H9 (cell line): Measurements from ENCODE around the gene ESPNL. TPM values are rescaled to one million over a fixed set of nuclear protein-coding genes. Genes with fewer than 3 reads are reported as not detected.

Source experiments
- DNase-seq: peaks from one replicate; pipeline ENCODE4 v3.0.0-alpha.2; 2017
- H2AFZ ChIP-seq: one replicate; pipeline ENCODE4 v1.6.1; 2013; ENCODE audit warnings: mild to moderate bottlenecking, low read length, control low read depth, moderate library complexity
- H2AK5ac ChIP-seq: 2 replicates; pipeline ENCODE4 v1.6.1; 2013; ENCODE audit warnings: low read length, control low read depth, mixed read lengths; ENCODE audit not compliant: insufficient read length
- H2BK120ac ChIP-seq: one replicate; pipeline ENCODE4 v1.6.1; 2013; ENCODE audit warnings: low read depth, mild to moderate bottlenecking, low read length, control low read depth, inconsistent platforms; ENCODE audit not compliant: poor library complexity, severe bottlenecking
- H2BK12ac ChIP-seq: 2 replicates; pipeline ENCODE4 v1.6.1; 2013; ENCODE audit warnings: low read length, control low read depth, mixed read lengths, low read depth; ENCODE audit not compliant: insufficient read length
- H2BK15ac ChIP-seq: 2 replicates; pipeline ENCODE4 v1.6.1; 2013; ENCODE audit warnings: low read depth, low read length, control low read depth
- H2BK20ac ChIP-seq: one replicate; pipeline ENCODE4 v1.6.1; 2013; ENCODE audit warnings: low read depth, mild to moderate bottlenecking, low read length, control low read depth, inconsistent platforms; ENCODE audit not compliant: poor library complexity, severe bottlenecking
- H2BK5ac ChIP-seq: 2 replicates; pipeline ENCODE4 v1.6.1; 2013; ENCODE audit warnings: low read length, control low read depth, mixed read lengths; ENCODE audit not compliant: insufficient read length
- H3K14ac ChIP-seq: 2 replicates; pipeline ENCODE4 v1.6.1; 2013; ENCODE audit warnings: low read length, control low read depth; ENCODE audit not compliant: insufficient read depth
- H3K18ac ChIP-seq: 2 replicates; pipeline ENCODE4 v1.6.1; 2013; ENCODE audit warnings: low read depth, mild to moderate bottlenecking, mixed read lengths, low read length, control low read depth; ENCODE audit not compliant: insufficient read length
- H3K23ac ChIP-seq: 2 replicates; pipeline ENCODE4 v1.6.1; 2013; ENCODE audit warnings: low read length, control low read depth, mixed read lengths, low read depth; ENCODE audit not compliant: insufficient read length
- H3K23me2 ChIP-seq: 2 replicates; pipeline ENCODE4 v1.6.1; 2013; ENCODE audit warnings: low read depth, mild to moderate bottlenecking, mixed read lengths, low read length, control low read depth; ENCODE audit not compliant: insufficient read length, poor library complexity, severe bottlenecking
- H3K27ac ChIP-seq: 2 replicates; pipeline ENCODE4 v1.5.1; 2013; ENCODE audit warnings: low read length, control low read depth, mixed read lengths, low read depth; ENCODE audit not compliant: insufficient read length
- H3K27me3 ChIP-seq: 2 replicates; pipeline ENCODE4 v1.6.1; 2013; ENCODE audit warnings: low read length, control low read depth, inconsistent platforms; ENCODE audit not compliant: insufficient read depth
- H3K4ac ChIP-seq: 2 replicates; pipeline ENCODE4 v1.6.1; 2013; ENCODE audit warnings: low read depth, mild to moderate bottlenecking, control low read depth, inconsistent platforms, low read length, moderate library complexity
- H3K4me1 ChIP-seq: 2 replicates; pipeline ENCODE4 v1.6.1; 2013; ENCODE audit warnings: low read length, control low read depth, inconsistent platforms; ENCODE audit not compliant: insufficient read depth
- H3K4me2 ChIP-seq: 2 replicates; pipeline ENCODE4 v1.6.1; 2013; ENCODE audit warnings: low read length, control low read depth, mixed read lengths; ENCODE audit not compliant: insufficient read length, insufficient read depth
- H3K56ac ChIP-seq: 2 replicates; pipeline ENCODE4 v1.6.1; 2013; ENCODE audit warnings: low read depth, mild to moderate bottlenecking, mixed read lengths, low read length, control low read depth; ENCODE audit not compliant: insufficient read length
- H3K79me1 ChIP-seq: 2 replicates; pipeline ENCODE4 v1.6.1; 2013; ENCODE audit warnings: low read depth, mild to moderate bottlenecking, moderate library complexity, low read length, control low read depth, inconsistent platforms; ENCODE audit not compliant: insufficient read depth, poor library complexity, severe bottlenecking
- H3K79me2 ChIP-seq: 2 replicates; pipeline ENCODE4 v1.6.1; 2013; ENCODE audit warnings: low read length, control low read depth, inconsistent platforms; ENCODE audit not compliant: insufficient read depth
- H3K9ac ChIP-seq: 2 replicates; pipeline ENCODE4 v1.6.1; 2013; ENCODE audit warnings: low read length, control low read depth, mixed read lengths; ENCODE audit not compliant: insufficient read length; ENCODE audit errors: extremely low read depth
- H3K9me3 ChIP-seq: one replicate; pipeline ENCODE4 v1.6.1; 2013; ENCODE audit warnings: low read depth, low read length, inconsistent platforms; ENCODE audit not compliant: control insufficient read depth
- H3T11ph ChIP-seq: one replicate; pipeline ENCODE4 v1.6.1; 2013; ENCODE audit warnings: mild to moderate bottlenecking, low read length, control low read depth, inconsistent platforms
- H4K20me1 ChIP-seq: one replicate; pipeline ENCODE4 v1.6.1; 2013; ENCODE audit not compliant: control insufficient read depth, insufficient read length, insufficient read depth
- H4K5ac ChIP-seq: 2 replicates; pipeline ENCODE4 v1.6.1; 2013; ENCODE audit warnings: low read depth, mild to moderate bottlenecking, mixed read lengths, low read length, control low read depth; ENCODE audit not compliant: insufficient read length
- H4K8ac ChIP-seq: replicated peaks from 2 replicates; pipeline ENCODE4 v1.6.1; 2013; ENCODE audit warnings: low read length, control low read depth, mixed read lengths, low read depth; ENCODE audit not compliant: insufficient read length
- H4K91ac ChIP-seq: 2 replicates; pipeline ENCODE4 v1.6.1; 2013; ENCODE audit warnings: low read depth, mild to moderate bottlenecking, moderate library complexity, mixed read lengths, low read length, control low read depth; ENCODE audit not compliant: insufficient read length
- H3K27ac Mint-ChIP-seq, 3 experiments: 2 replicates in 2 of 3; 3 replicates in 1 of 3; pipeline ENCODE4 v1.8.0; 2020 to 2021; ENCODE audit warnings: mixed read lengths in 3 of 3, mild to moderate bottlenecking in 1 of 3, moderate library complexity in 1 of 3
- H3K27me3 Mint-ChIP-seq: 2 replicates; pipeline ENCODE4 v1.8.0; 2021; ENCODE audit warnings: low read depth, mild to moderate bottlenecking, moderate library complexity, mixed read lengths
- H3K36me3 Mint-ChIP-seq, 3 experiments: 2 replicates in 2 of 3; 3 replicates in 1 of 3; pipeline ENCODE4 v1.8.0; 2020 to 2021; ENCODE audit warnings: low read depth in 3 of 3, mixed read lengths in 3 of 3; ENCODE audit not compliant: insufficient read depth in 1 of 3
- H3K4me1 Mint-ChIP-seq, 2 experiments: 2 replicates each; pipeline ENCODE4 v1.8.0; 2020; ENCODE audit warnings: mixed read lengths in 2 of 2
- H3K4me3 Mint-ChIP-seq, 2 experiments: 2 replicates in 1 of 2; 3 replicates in 1 of 2; pipeline ENCODE4 v1.8.0; 2020 to 2021; ENCODE audit warnings: mild to moderate bottlenecking in 2 of 2, mixed read lengths in 2 of 2, moderate library complexity in 1 of 2
- H3K9me3 Mint-ChIP-seq, 2 experiments: 2 replicates in 1 of 2; 3 replicates in 1 of 2; pipeline ENCODE4 v1.8.0; 2020; ENCODE audit warnings: mild to moderate bottlenecking in 2 of 2, mixed read lengths in 2 of 2, moderate library complexity in 1 of 2
- total RNA-seq: library from RNA; stranded (reverse); gene quantifications from 2 replicates; pipeline ENCODE4 v1.2.1, GENCODE V29; 2021
- TF ChIP-seq, protein P1 (sequence below): fragments of 200-600 bp; sonication (generic); conservative IDR thresholded peaks from 3 replicates; pipeline ENCODE4 v1.8.0; 2021; ENCODE audit warnings: antibody characterized with exemption, mild to moderate bottlenecking

The ESPNL gene
- total RNA-seq, 1 experiment from 2014 or later, result 0.17 TPM

DNA sequence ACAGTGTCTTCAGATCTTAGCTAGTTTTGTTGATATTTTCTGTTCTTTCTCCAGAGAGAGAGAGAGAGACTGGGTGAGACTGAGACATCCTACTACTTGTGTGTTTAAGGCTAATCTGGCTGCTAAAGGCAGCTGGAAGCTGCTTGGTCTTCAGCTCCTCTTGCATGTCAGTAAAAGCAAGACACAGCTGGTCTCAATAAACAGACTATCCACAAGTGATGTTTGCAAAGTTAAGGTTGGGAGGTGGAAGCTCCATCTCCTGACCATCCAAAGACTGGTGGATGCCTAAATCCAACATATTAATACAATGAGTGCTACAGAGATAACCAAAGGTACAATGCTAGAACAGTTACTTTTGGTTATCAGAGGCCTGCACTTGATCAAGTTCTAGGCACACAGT is 76.5 kb downstream of the ESPNL start:
- Histone ChIP-seq H2BK5ac (no peak overlapping the region), H3K27ac (no peak overlapping the region), H3K9ac (no peak overlapping the region), H3K14ac (no peak overlapping the region), H2BK20ac (no peak overlapping the region), H2AK5ac (no peak overlapping the region), H3K4ac (no peak overlapping the region), H2BK15ac (no peak overlapping the region), H3K79me2 (no peaks in the 10 kb centered on the region), H3K79me1 (no peaks in the 10 kb centered on the region), H3K4me2 (no peak overlapping the region), H3T11ph (no peak overlapping the region), H3K23me2 (no peaks in the 10 kb centered on the region), H3K27me3 (no peaks in the 10 kb centered on the region), H4K20me1 (no peaks in the 10 kb centered on the region), H2BK12ac (no peak overlapping the region), H4K5ac (no peak overlapping the region), H2BK120ac (no peak overlapping the region), H3K9me3 (no peaks in the 10 kb centered on the region), H3K4me1 (no peaks in the 10 kb centered on the region), H3K56ac (no peak overlapping the region), H4K91ac (no peak overlapping the region), H3K23ac (no peak overlapping the region), H3K18ac (no peak overlapping the region), H2AFZ (no peak overlapping the region), H4K8ac (no peak overlapping the region)
- H3K27me3 Mint-ChIP-seq, result no peaks in the 10 kb centered on the region
- H3K4me1 Mint-ChIP-seq, result no peaks in the 10 kb centered on the region
- no peak overlapping the region for H3K4me3 Mint-ChIP-seq
- no peak overlapping the region for H3K27ac Mint-ChIP-seq
- no peak for DNase-seq
- TF ChIP-seq, protein P1, sequence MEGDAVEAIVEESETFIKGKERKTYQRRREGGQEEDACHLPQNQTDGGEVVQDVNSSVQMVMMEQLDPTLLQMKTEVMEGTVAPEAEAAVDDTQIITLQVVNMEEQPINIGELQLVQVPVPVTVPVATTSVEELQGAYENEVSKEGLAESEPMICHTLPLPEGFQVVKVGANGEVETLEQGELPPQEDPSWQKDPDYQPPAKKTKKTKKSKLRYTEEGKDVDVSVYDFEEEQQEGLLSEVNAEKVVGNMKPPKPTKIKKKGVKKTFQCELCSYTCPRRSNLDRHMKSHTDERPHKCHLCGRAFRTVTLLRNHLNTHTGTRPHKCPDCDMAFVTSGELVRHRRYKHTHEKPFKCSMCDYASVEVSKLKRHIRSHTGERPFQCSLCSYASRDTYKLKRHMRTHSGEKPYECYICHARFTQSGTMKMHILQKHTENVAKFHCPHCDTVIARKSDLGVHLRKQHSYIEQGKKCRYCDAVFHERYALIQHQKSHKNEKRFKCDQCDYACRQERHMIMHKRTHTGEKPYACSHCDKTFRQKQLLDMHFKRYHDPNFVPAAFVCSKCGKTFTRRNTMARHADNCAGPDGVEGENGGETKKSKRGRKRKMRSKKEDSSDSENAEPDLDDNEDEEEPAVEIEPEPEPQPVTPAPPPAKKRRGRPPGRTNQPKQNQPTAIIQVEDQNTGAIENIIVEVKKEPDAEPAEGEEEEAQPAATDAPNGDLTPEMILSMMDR, result no peak
- H3K36me3 Mint-ChIP-seq, result peaks cover 12 to 79% (median 61%) of the 10 kb centered on the region in 3 experiments; a peak in 5 of 7 replicates
- H3K9me3 Mint-ChIP-seq, result no peaks in the 10 kb centered on the region
